Mucosa of descending colon (tissue), 3 donors: ENCODE data around the gene PTPN12. TPM values are rescaled to one million over a fixed set of nuclear protein-coding genes. Genes with fewer than 3 reads are reported as not detected.

Experiments
- ATAC-seq: fragments of 200-7000 bp; cut with Tn5 transposase; one replicate; pipeline ENCODE4 v1.9.1; 2020; ENCODE audit warnings: mild to moderate bottlenecking, moderate library complexity
- DNase-seq, 3 donors: peaks; one replicate each; pipeline ENCODE4 v3.0.0-alpha.2; 2020
- H3K36me3 ChIP-seq: fragments of 200-600 bp; one replicate; pipeline ENCODE4 v1.8.0; 2021; ENCODE audit warnings: low read depth, mild to moderate bottlenecking
- H3K4me1 ChIP-seq: fragments of 200-600 bp; one replicate; pipeline ENCODE4 v1.8.0; 2021; ENCODE audit warnings: low read depth, mild to moderate bottlenecking
- H3K4me3 ChIP-seq: fragments of 200-600 bp; one replicate; pipeline ENCODE4 v1.8.0; 2021; ENCODE audit warnings: mild to moderate bottlenecking
- H3K9me3 ChIP-seq: fragments of 200-600 bp; one replicate; pipeline ENCODE4 v1.8.0; 2021; ENCODE audit warnings: mild to moderate bottlenecking
- CTCF ChIP-seq: fragments of 200-600 bp; IDR thresholded peaks from one replicate; pipeline ENCODE4 v1.8.0; 2022; ENCODE audit warnings: antibody characterized with exemption, mild to moderate bottlenecking
- intact Hi-C, 2 donors: fragments of 100-400 bp; cut with DNase I in 1 of 2; cut with micrococcal nuclease in 1 of 2; formaldehyde crosslinking; loops; one replicate each; pipeline versions ENCODE4 v1.11.0 to v1.11.1; 2022; cut with DNase I, micrococcal nuclease
- total RNA-seq, 3 donors: library from RNA; stranded (reverse); fragmentation: NEBNext Ultra II Directional in 2 of 3; extraction: Animal tissue kit (Norgen Biotek cat#: 25700) in 2 of 3; gene quantifications; one replicate each; pipeline versions ENCODE4 v1.2.1 to v1.2.4, GENCODE V29; 2021 to 2023
- donor health status: DM: no; HTN: no; CAD: no; lungs with moderate emphysema.
- donor health status: DM: no; HTN: no; CAD: no.
- donor health status: DM: no; HTN: yes; CAD: no.

PTPN12 gene
- total RNA-seq, 3 donors from 2014 or later = 42.0 to 92.1 (median 44.6) TPM

- DNase-seq (no peak), ATAC-seq (no peak)
- no peak overlapping the region for H3K4me3 ChIP-seq
- H3K4me1 ChIP-seq = no peaks in the 10 kb centered on the region
- intact Hi-C loops = no loop called here
- TF ChIP-seq CTCF = no peak
- H3K9me3 ChIP-seq = no peaks in the 10 kb centered on the region
- no peaks in the 10 kb centered on the region for H3K36me3 ChIP-seq
Measured at GRCh38 chr7:77571801-77572200, 34.7 kb downstream of the PTPN12 start.

GRCh38 chr7:77575187-77575586 lies 38.1 kb downstream of the PTPN12 start:
- no peak for TF ChIP-seq CTCF
- H3K4me1 ChIP-seq = no peaks in the 10 kb centered on the region
- no peak for DNase-seq
- no peak overlapping the region for H3K4me3 ChIP-seq
- H3K9me3 ChIP-seq = no peaks in the 10 kb centered on the region
- no peak for ATAC-seq
- H3K36me3 ChIP-seq = no peaks in the 10 kb centered on the region
- intact Hi-C loops = no loop called here

- intact Hi-C loops = no loop called here
- Histone ChIP-seq H3K36me3 (no peaks in the 10 kb centered on the region), H3K9me3 (no peaks in the 10 kb centered on the region), H3K4me3 (no peak overlapping the region), H3K4me1 (no peaks in the 10 kb centered on the region)
- no peak for TF ChIP-seq CTCF
- ATAC-seq (no peak), DNase-seq (no peak)
Measured at GRCh38 chr7:77576856-77577255, 39.8 kb downstream of the PTPN12 start.

- ATAC-seq = no peak
- no peak for DNase-seq
- intact Hi-C loops = no loop called here
Measured at GRCh38 chr7:77579797-77580196, 42.7 kb downstream of the PTPN12 start.

GRCh38 chr7:77580762-77581350 lies 43.8 kb downstream of the PTPN12 start:
- Histone ChIP-seq H3K4me1 (no peaks in the 10 kb centered on the region), H3K9me3 (no peaks in the 10 kb centered on the region), H3K4me3 (no peak overlapping the region), H3K36me3 (no peaks in the 10 kb centered on the region)
- ATAC-seq (no peak), DNase-seq (no peak)
- no peak for TF ChIP-seq CTCF
- intact Hi-C loops = no loop called here

More at GRCh38 chr7:77579797-77580196, 42.7 kb downstream of the PTPN12 start:
- Histone ChIP-seq H3K9me3 (no peaks in the 10 kb centered on the region), H3K4me1 (no peaks in the 10 kb centered on the region), H3K36me3 (no peaks in the 10 kb centered on the region), H3K4me3 (no peak overlapping the region)
- no peak for TF ChIP-seq CTCF

- intact Hi-C loops = no loop called here
- no peaks in the 10 kb centered on the region for H3K36me3 ChIP-seq
- H3K4me3 ChIP-seq = no peak overlapping the region
- DNase-seq = no peak
- no peaks in the 10 kb centered on the region for H3K4me1 ChIP-seq
- no peak for TF ChIP-seq CTCF
- H3K9me3 ChIP-seq = no peaks in the 10 kb centered on the region
- no peak for ATAC-seq
Measured at GRCh38 chr7:77587272-77587671, 50.2 kb downstream of the PTPN12 start.
